ENCODE measurements around the gene HYAL2. TPM values are rescaled to one million over a fixed set of nuclear protein-coding genes. Genes with fewer than 3 reads are reported as not detected.
"Not testable (repeated sequence)": the region's sequence is repeated elsewhere in the genome, so short reads cannot be mapped to it uniquely, and the experiment has no call there.

HYAL2 gene
- total RNA-seq, 4 donors from 2014 or later: 106 to 348 (median 175) TPM

DNA sequence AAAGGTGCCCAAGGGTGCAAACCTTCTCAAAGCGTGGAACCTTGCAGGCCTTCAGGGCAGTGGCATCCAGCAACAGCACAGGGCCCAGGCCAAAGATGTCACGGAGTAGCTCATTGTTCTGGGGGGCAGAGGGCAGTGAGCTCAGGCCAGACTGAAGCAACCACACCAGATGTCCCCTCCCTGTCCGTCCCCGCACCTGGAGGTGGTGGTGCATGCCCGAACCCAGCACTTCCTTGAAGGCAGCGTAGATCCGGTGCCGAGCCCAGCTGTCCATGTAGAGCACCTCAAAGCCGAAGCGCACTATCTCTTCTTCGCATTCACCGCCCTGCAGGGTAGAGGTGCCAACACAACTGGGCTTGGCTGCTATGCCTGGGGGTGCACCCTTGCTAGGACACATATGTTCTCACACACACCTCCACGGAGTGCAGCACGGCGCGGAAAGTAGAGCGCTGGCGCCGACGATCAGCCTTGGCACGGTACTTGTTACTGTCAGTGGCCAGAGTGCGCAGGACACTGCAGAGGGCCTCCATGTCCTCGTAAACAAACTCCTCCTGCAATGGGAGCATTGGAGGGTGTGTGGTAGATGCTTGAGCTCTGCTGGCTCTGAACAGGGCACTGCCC, 34.0 kb downstream of the HYAL2 start:
- DNase-seq (ENCODE audit: low spot score) (no peak), ATAC-seq (ENCODE audit: low FRiP score) (no peak)
- TF ChIP-seq, protein P1, sequence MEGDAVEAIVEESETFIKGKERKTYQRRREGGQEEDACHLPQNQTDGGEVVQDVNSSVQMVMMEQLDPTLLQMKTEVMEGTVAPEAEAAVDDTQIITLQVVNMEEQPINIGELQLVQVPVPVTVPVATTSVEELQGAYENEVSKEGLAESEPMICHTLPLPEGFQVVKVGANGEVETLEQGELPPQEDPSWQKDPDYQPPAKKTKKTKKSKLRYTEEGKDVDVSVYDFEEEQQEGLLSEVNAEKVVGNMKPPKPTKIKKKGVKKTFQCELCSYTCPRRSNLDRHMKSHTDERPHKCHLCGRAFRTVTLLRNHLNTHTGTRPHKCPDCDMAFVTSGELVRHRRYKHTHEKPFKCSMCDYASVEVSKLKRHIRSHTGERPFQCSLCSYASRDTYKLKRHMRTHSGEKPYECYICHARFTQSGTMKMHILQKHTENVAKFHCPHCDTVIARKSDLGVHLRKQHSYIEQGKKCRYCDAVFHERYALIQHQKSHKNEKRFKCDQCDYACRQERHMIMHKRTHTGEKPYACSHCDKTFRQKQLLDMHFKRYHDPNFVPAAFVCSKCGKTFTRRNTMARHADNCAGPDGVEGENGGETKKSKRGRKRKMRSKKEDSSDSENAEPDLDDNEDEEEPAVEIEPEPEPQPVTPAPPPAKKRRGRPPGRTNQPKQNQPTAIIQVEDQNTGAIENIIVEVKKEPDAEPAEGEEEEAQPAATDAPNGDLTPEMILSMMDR (IDR thresholded peaks at IDR 0.05): no peak

- TF ChIP-seq, protein P1 (IDR thresholded peaks at IDR 0.05): no peak
- ATAC-seq (ENCODE audit: low FRiP score) (no peak), DNase-seq (ENCODE audit: low spot score) (no peak)
Measured at GRCh38 chr3:50287262-50287661, 35.3 kb downstream of the HYAL2 start.

DNA sequence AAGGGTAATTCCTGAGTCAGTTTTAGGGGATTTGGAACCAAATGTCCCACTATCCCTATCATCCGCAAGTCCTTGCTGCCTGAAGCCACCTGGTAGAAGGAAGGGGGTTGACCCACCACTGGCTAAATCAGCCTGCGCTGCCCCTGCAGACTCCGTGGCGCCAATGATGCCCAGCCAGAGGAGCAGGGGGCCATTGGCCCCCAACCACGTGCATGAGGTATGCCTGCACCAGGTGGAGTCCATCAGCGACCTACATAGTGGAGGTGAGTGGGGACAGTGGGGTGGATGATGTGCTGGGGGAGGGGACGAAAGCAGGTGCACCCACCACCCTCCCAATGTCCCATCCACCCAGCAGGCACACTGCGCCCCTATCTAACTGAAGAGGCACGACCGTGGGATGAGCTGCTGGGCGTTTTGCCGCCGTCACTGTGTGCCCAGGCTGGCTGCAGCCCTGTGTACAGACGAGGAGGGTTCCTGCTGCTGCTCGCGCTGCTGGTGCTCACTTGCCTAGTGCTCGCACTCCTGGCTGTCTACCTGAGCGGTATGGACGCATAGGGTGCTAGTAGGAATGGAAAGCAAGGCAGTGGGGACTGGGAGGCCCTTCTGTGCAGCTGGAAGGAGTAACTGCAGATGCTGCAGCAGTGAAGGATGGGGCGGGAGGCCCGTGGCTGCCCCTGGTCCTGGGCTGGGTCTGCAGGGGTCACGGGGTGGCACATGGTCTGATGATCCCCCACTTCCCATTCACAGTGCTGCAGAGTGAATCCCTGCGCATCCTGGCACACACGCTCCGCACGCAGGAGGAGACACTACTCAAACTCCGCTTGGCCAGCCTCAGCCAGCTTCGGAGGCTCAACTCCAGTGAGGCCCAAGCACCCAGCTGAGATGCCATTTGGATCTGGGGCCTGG, 36.0 kb downstream of the HYAL2 start:
- no peak for ATAC-seq (ENCODE audit: low FRiP score)
- no peak for DNase-seq (ENCODE audit: low spot score)
- TF ChIP-seq, protein P1 (IDR thresholded peaks at IDR 0.05): no peak

DNA sequence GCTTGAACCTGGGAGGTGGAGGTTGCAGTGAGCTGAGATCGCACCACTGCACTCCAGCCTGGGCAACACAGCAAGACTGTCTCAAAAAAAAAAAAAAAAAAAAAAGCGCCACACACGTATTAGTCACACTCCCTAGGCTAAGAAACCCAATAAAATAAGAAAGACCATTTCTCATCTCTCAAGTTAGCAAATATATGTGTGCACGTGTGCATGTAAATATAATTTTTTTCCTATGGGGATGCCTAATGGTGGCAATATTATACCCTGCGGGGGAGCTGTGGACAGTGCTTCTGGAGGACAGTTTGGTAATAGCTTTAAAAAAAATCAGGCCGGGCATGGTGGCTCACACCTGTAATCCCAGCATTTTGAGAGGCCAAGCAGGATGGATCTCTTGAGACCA, 38.4 kb downstream of the HYAL2 start:
- DNase-seq (ENCODE audit: low spot score): not testable (repeated sequence)

DNA sequence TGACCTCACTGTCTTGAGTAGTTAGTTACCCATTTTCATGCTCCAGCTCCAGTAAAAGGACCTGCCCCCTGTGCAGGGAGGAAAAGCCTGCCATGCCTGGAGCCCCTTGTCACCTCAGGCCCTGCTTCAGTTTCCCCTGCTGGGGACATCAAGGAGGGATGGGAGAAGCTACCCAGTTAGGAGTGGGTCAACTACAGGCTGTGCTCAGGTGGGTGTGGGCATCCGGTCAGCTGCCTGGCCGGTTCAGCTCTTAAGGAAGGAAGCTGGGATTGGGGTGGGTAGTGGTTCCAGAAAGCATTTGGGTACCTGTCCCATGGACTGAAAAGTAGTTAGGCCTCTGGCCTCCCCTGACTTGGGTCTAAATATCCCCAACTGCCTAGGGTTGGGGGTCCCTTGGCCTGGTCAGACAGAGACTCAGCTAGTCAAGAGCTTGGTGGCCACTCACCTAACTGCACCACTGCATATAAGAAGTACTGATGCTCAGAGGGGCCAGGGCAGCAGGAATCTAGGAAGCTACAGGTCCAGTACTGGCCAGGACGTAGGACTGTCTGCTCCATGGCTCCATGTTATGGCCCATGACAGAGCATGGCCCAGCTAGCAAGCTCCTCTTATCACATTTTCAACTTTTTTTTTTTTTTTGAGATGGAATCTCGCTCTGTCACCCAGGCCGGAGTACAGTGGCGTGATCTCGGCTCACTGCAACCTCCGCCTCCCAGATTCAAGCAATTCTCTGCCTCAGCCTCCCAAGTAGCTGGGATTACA, 43.1 kb downstream of the HYAL2 start:
- DNase-seq (ENCODE audit: low spot score) (no peak), ATAC-seq (ENCODE audit: low FRiP score) (no peak)
- TF ChIP-seq, protein P1 (IDR thresholded peaks at IDR 0.05): no peak

More for the DNA sequence above, 38.4 kb downstream of the HYAL2 start:
- ATAC-seq (ENCODE audit: low FRiP score): not testable (repeated sequence)

DNA sequence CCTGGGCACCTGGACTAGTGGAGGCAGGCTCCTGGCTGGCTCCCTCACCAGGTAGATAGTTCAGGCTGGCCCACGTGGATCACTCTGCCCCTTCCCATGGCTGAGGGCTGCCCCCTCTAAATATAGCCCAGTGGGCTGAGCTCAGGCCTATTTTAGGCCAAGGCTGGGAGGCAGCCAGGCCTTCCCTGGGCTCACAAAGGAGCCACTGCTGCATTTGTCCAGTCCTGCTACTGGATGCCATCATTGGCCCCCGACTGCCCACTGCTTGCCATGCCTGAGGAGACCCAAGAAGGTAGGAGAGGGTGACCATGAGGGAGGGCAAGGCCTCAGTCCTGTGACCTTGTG, 43.7 kb downstream of the HYAL2 start, which contains the start of gene LSMEM2:
Gene LSMEM2 (plus strand): TSS at position 208 of the 345 bp plus-strand sequence. CDS start 27 bp downstream, at position 235.
- TF ChIP-seq, protein P1 (IDR thresholded peaks at IDR 0.05): no peak
- no peak for ATAC-seq (ENCODE audit: low FRiP score)
- no peak for DNase-seq (ENCODE audit: low spot score)

Measured in omental fat pad (tissue), 4 donors.